Stomach (tissue), 9 donors: ENCODE data around the gene CDC42BPB. TPM values are rescaled to one million over a fixed set of nuclear protein-coding genes. Genes with fewer than 3 reads are reported as not detected.

ENCODE experiments used
- DNase-seq, 2 donors: peaks; one replicate each; pipeline versions ENCODE4 v3.0.0 to v3.0.0-alpha.2; 2013 to 2019
- H3K27ac ChIP-seq, 5 donors: fragments of 200-600 bp in 4 of 5; sonication (generic) in 4 of 5; one replicate each; pipeline ENCODE4 v1.5.1; 2013 to 2019; ENCODE audit warnings: mild to moderate bottlenecking in 1 of 5, moderate library complexity in 1 of 5
- H3K27me3 ChIP-seq, 3 donors: fragments of 200-600 bp; sonication (generic); one replicate each; pipeline ENCODE4 v1.5.1; 2017 to 2019; ENCODE audit warnings: mixed run types in 1 of 3
- H3K36me3 ChIP-seq, 4 donors: fragments of 200-600 bp; sonication (generic); 1 replicate in 3 of 4; 2 replicates in 1 of 4; pipeline ENCODE4 v1.5.1; 2016 to 2019
- H3K4me1 ChIP-seq, 4 donors: fragments of 200-600 bp; sonication (generic); one replicate each; pipeline ENCODE4 v1.5.1; 2016 to 2019
- H3K4me3 ChIP-seq, 4 donors: fragments of 200-600 bp; sonication (generic) in 3 of 4; one replicate each; pipeline ENCODE4 v1.5.1; 2016 to 2019; ENCODE audit warnings: mild to moderate bottlenecking in 1 of 4
- H3K9me3 ChIP-seq, 4 donors: fragments of 200-600 bp; sonication (generic); one replicate each; pipeline ENCODE4 v1.5.1; 2016 to 2019
- EP300 ChIP-seq: sonication (generic); formaldehyde crosslinking; IDR thresholded peaks from one replicate; pipeline ENCODE4 v1.6.1; 2017; ENCODE audit warnings: antibody characterized with exemption
- POLR2A ChIP-seq, 4 donors: fragments of 450-650 bp; IDR thresholded peaks; one replicate each; pipeline ENCODE4 v1.6.1; 2016; ENCODE audit warnings: antibody characterized with exemption in 4 of 4, control low read depth in 2 of 4, mild to moderate bottlenecking in 1 of 4, moderate library complexity in 1 of 4
- POLR2AphosphoS5 ChIP-seq, 3 donors: sonication (generic); formaldehyde crosslinking; IDR thresholded peaks; one replicate each; pipeline ENCODE4 v1.6.1; 2016; ENCODE audit warnings: antibody characterized with exemption in 3 of 3
- WGBS, 5 donors: extraction: QIAGEN DNeasy Blood & Tissue Kit in 3 of 5; methylation state at CpG; one replicate each; pipeline versions ENCODE4 v1.1.5 to v1.1.7; 2013 to 2018; 5-methylcytosine and 5-hydroxymethylcytosine counted together
- intact Hi-C: fragments of 100-400 bp; cut with DNase I; formaldehyde crosslinking; loops from one replicate; pipeline ENCODE4 v1.15.1; 2023; ENCODE audit warnings: low total_unique reads
- polyA plus RNA-seq, 3 donors: library from polyadenylated mRNA; stranded (reverse); fragments of 200-250 nt; gene quantifications; one replicate each; pipeline ENCODE4 v1.2.3, GENCODE V29; 2013
- total RNA-seq, 5 donors: library from RNA; depleted of rRNA; stranded (reverse); fragments of >200 nt; gene quantifications; one replicate each; pipeline versions ENCODE4 v1.1.0 to v1.2.3, GENCODE V29; 2014 to 2016
- TF ChIP-seq, protein P1 (sequence below), 7 experiments: fragments of 450-650 bp in 4 of 7; fragments of 200-600 bp in 3 of 7; sonication (generic) in 3 of 7; IDR thresholded peaks; one replicate each; pipeline ENCODE4 v1.5.1; 2016 to 2019; ENCODE audit warnings: antibody characterized with exemption in 7 of 7, control low read depth in 2 of 7, mild to moderate bottlenecking in 1 of 7
- donor health status: healthy with polysubstance abuse.
- donor health status: Bipolar disorder and iron deficiency.
- donor health status: healthy.

CDC42BPB gene
- total and polyA plus RNA-seq, 8 donors = 16.3 to 400 (median 127) TPM

DNA sequence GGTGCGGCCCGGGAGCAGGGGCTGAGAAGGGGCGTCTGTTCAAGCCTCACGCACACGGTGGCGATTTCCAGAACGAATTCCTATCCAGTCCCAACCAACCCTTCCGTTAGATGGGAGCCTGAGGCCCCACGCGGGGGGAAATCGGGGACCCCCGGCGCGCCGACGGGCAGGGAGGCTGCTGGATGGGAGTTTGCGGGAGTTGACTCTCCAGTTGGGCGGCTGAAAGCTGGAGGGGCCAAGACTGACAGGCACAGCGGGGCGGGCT lies 47.0 kb upstream of the CDC42BPB start:
- intact Hi-C loops = loop anchor here (10.0 kb wide), 1 partner anchor 190 kb away; no protein-coding TSS in a partner anchor
- H3K27ac ChIP-seq = peak overlapping the region in 3 of 5 donors; percentile 8 to 47 (median 33)
- no peaks in the 10 kb centered on the region for H3K9me3 ChIP-seq
- WGBS, 5 donors = 8 to 16% (median 12%) methylated on average over 11 to 20 of the region's 20 CpGs; no CpG with 5 or more reads in 1 of the 5 donors
- H3K4me3 ChIP-seq = peak overlapping the region in 2 of 4 donors; percentile 7 to 49
- no peaks in the 10 kb centered on the region for H3K36me3 ChIP-seq
- H3K4me1 ChIP-seq = peaks cover 58 to 71% (median 62%) of the 10 kb centered on the region in 4 donors
- DNase-seq = no peak
- TF ChIP-seq, protein P1, sequence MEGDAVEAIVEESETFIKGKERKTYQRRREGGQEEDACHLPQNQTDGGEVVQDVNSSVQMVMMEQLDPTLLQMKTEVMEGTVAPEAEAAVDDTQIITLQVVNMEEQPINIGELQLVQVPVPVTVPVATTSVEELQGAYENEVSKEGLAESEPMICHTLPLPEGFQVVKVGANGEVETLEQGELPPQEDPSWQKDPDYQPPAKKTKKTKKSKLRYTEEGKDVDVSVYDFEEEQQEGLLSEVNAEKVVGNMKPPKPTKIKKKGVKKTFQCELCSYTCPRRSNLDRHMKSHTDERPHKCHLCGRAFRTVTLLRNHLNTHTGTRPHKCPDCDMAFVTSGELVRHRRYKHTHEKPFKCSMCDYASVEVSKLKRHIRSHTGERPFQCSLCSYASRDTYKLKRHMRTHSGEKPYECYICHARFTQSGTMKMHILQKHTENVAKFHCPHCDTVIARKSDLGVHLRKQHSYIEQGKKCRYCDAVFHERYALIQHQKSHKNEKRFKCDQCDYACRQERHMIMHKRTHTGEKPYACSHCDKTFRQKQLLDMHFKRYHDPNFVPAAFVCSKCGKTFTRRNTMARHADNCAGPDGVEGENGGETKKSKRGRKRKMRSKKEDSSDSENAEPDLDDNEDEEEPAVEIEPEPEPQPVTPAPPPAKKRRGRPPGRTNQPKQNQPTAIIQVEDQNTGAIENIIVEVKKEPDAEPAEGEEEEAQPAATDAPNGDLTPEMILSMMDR (IDR thresholded peaks at IDR 0.05) = no peak
- TF ChIP-seq POLR2A (IDR thresholded peaks at IDR 0.05) (no peak), EP300 (no peak), POLR2AphosphoS5 (IDR thresholded peaks at IDR 0.05) (no peak)
- H3K27me3 ChIP-seq = peaks cover 0 to 55% (median 28%) of the 10 kb centered on the region in 3 donors

DNA sequence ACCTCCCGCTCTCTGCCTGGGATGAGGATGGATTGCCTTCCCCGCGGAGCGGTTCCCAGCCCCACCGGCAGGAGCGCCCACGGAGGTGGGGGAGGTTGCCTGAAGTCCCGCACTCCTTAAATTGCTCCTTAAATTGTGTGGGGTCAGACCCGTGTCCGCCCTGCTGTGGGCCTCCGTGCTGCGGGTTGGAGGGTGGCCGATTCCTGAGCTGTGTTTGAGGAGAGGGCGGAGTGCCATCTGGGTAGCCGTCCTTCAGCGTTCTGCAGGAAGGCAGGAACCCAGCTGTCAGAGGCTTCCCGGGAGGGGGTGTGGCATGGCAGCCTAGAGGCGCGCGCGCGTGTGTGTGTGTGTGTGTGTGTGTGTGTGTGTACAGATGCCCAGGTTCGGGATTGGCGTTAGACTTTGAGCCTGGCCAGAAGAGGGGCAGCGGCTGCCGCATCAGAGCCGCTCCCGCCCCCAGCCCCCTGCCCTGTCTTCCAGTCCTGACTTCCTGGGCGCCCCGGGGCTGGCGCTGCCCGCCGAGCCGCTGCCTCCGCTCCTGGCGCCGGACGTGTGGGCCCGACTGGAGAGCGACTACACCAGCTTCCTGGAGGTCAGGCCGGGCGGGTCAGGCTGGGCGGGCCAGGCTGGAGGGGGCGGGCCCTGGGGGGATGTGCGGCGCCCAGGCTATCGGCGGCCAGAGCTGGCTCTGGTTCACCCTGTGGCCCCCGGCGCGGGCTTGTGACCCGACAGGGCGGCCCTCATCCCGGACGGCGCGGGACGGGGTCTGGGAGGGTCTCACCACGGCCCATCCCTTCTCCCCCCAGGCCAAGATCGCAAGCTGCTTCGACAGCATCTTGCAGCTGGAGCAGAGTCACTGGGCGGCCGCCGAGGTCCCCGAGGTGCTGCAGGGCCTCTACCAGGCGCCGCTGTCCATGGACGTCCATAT lies 46.4 kb upstream of the CDC42BPB start:
- peak overlapping the region; percentile 15 to 49 (median 22) for H3K4me3 ChIP-seq
- peak; percentile 87 to 89 for DNase-seq
- peak overlapping the region in 3 of 5 donors; percentile 8 to 47 (median 11) for H3K27ac ChIP-seq
- WGBS, 5 donors = 3 to 6% (median 5%) methylated on average over 30 to 68 of the region's 68 CpGs
- H3K36me3 ChIP-seq = no peaks in the 10 kb centered on the region
- intact Hi-C loops = loop anchor here (10.0 kb wide), 1 partner anchor 191 kb away; no protein-coding TSS in a partner anchor
- peaks cover 0 to 61% (median 28%) of the 10 kb centered on the region in 3 donors for H3K27me3 ChIP-seq
- no peaks in the 10 kb centered on the region for H3K9me3 ChIP-seq
- TF ChIP-seq, protein P1 (IDR thresholded peaks at IDR 0.05) = peak in 2 of 7 experiments; percentile 15 to 33
- TF ChIP-seq POLR2AphosphoS5 (IDR thresholded peaks at IDR 0.05) (no peak), EP300 (no peak), POLR2A (IDR thresholded peaks at IDR 0.05) (no peak)
- peaks cover 61 to 74% (median 68%) of the 10 kb centered on the region in 4 donors for H3K4me1 ChIP-seq

DNA sequence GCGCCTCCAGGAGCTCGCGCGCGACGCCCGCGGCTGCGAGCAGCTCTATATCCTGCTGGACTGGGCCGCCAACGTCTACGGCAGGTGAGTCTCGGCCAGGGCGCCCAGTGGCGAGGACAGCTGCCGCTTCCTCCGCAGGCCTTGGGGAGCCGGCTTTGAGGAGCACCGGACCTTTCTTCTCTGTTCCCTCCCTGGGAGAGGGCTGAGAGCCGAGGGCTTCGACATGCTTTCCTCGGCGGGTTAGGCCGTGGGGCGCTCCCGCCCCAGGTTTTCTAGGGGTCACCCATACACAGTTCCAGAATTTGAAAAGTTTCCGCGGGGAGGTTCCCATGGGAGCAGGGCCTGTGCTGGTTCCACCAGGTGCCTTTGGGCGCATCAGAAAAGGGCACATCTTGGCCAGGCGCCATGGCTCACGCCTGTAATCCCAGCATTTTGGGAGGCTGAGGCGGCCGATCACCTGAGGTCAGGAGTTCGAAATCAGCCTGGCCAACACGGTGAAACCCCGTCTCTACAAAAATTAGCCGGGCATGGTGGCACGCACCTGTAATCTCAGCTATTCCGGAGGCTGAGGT lies 45.4 kb upstream of the CDC42BPB start:
- no peak for DNase-seq
- H3K36me3 ChIP-seq = no peaks in the 10 kb centered on the region
- WGBS, 5 donors = 67 to 78% (median 73%) methylated on average over 15 to 39 of the region's 39 CpGs
- intact Hi-C loops = loop anchor here (10.0 kb wide), 1 partner anchor 192 kb away; no protein-coding TSS in a partner anchor
- H3K4me1 ChIP-seq = peaks cover 65 to 80% (median 75%) of the 10 kb centered on the region in 4 donors
- no peak overlapping the region for H3K4me3 ChIP-seq
- no peaks in the 10 kb centered on the region for H3K9me3 ChIP-seq
- peaks cover 0 to 63% (median 28%) of the 10 kb centered on the region in 3 donors for H3K27me3 ChIP-seq
- no peak overlapping the region for H3K27ac ChIP-seq
- TF ChIP-seq EP300 = no peak
- TF ChIP-seq POLR2A (IDR thresholded peaks at IDR 0.05) = no peak
- TF ChIP-seq, protein P1 (IDR thresholded peaks at IDR 0.05) = no peak
- no peak for TF ChIP-seq POLR2AphosphoS5 (IDR thresholded peaks at IDR 0.05)

GRCh38 chr14:103101963-103102688 lies 44.8 kb upstream of the CDC42BPB start:
- Histone ChIP-seq H3K4me3 (no peak overlapping the region), H3K27ac (no peak overlapping the region), H3K4me1 (peaks cover 65 to 87% (median 79%) of the 10 kb centered on the region in 4 donors), H3K9me3 (no peaks in the 10 kb centered on the region), H3K36me3 (no peaks in the 10 kb centered on the region), H3K27me3 (peaks cover 0 to 63% (median 28%) of the 10 kb centered on the region in 3 donors)
- 56 to 74% (median 68%) methylated on average over 46 to 85 of the region's 85 CpGs for WGBS, 5 donors
- TF ChIP-seq EP300 = no peak
- no peak for TF ChIP-seq POLR2A (IDR thresholded peaks at IDR 0.05)
- TF ChIP-seq POLR2AphosphoS5 (IDR thresholded peaks at IDR 0.05) = no peak
- TF ChIP-seq, protein P1 (IDR thresholded peaks at IDR 0.05) = no peak
- peak in 1 of 2 donors; percentile 67 for DNase-seq
- intact Hi-C loops = loop anchor here (10.0 kb wide), 1 partner anchor 193 kb away; no protein-coding TSS in a partner anchor
